Activated CD8-positive, alpha-beta memory T cell treated with anti-CD3 and anti-CD28 coated beads for 24 hours (primary cell): ENCODE data around the gene MEF2D.

Experiments
- DNase-seq: peaks from one replicate; pipeline ENCODE4 v3.0.0-alpha.2; 2020

Gene MEF2D

GRCh38 chr1:156485984-156486383, 14.6 kb downstream of the MEF2D start:
- DNase-seq = no peak

- no peak for DNase-seq
Observed at GRCh38 chr1:156484480-156485058, 16.0 kb downstream of the MEF2D start.

GRCh38 chr1:156483397-156483796, 17.2 kb downstream of the MEF2D start:
- DNase-seq = no peak

DNA sequence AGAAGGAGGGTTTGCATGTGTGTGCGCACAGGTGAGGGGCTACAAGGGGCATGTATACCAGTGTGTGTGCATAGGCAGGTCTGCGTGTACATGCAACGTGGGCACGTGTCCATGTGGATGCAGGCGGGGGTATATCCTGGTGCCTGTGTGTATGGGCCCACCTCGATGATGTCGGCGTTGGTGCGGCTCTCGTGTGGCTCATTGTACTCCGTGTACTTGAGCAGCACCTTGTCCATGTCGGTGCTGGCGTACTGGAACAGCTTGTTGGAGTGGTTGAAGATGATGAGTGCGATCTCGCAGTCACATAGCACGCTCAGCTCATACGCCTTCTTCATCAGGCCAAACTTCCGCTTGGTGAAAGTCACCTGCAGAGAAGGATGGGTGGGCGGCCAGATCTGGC, 18.3 kb downstream of the MEF2D start:
- DNase-seq = no peak

DNA sequence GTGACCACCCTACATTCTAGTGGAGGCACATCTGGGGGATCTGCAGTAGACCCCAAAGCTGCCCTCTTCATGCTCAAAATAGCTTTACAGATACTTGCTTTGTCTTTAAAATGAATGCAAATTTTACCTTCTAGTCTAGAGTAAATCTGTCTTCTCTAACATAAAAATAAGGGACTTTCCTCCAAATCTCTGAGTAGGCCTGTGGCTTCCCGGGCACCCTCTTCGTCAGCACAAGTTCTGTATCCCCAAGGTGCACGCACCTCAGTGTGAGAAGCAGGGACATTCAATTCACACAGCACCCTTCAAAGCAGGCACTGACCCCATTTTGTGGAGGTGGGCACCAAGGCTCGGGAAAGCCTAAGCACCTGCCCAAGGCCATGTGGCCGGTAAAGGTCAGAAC, 19.0 kb downstream of the MEF2D start:
- no peak for DNase-seq

DNA sequence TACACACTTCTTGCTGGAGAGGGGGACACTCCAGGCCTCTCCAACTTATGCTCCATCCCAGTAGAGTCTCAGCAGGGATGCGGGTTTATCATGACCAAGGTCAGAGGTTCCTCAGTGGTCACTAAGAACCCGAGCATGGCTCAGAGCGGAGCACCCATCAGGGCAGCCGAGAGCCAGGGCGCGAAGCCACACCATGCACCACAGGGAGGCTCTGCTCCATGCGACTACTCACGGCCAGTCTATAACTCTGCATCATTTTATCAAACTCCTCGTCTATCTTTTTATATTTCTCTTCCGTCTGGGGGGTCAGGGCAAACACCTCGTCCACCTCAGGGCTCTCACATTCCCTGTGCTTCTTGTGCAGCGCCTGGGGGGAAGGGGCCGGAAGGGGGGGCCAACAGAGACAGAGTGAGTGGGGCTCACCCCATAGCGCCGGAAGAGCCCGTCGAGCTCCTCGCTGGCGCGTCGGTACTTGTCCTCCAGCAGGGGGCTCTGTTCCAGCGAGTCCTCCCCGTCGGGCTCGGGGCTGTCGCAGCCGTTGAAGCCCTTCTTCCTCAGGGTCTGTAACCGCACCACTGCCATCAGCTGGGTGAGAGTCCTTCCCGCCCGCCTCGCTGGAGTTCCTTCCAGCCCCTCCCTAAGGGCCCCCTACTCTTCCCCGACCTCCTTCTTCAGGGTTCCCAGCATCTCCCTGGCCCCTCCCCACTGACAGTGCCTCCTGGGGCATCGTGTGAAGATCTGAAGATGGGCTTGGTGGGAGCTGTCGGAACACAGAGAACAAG, 20.0 kb downstream of the MEF2D start:
- DNase-seq = peak; percentile 90

GRCh38 chr1:156480016-156480370, 20.6 kb downstream of the MEF2D start:
- DNase-seq = no peak

GRCh38 chr1:156479093-156480015, 21.2 kb downstream of the MEF2D start:
- no peak for DNase-seq

DNA sequence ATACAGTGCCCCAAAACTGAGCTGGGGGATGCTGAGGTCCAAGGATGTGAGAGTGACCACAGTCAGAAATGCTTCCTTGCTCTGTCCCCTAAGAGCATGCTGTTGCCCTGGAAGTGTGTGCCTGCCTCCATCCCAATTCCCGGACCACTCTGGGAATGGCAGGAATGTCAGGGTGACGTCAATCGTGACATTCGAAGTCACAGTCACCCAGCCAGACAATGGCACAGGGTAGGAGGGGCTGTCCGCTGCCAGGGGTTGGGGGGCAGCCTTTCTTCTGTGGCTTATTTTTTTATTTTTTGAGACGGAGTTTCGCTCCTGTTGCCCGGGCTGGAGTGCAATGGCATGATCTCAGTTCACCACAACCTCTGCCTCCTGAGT, 22.3 kb downstream of the MEF2D start:
- DNase-seq = no peak

- DNase-seq = no peak
Observed at GRCh38 chr1:156477526-156478249, 22.9 kb downstream of the MEF2D start.

DNA sequence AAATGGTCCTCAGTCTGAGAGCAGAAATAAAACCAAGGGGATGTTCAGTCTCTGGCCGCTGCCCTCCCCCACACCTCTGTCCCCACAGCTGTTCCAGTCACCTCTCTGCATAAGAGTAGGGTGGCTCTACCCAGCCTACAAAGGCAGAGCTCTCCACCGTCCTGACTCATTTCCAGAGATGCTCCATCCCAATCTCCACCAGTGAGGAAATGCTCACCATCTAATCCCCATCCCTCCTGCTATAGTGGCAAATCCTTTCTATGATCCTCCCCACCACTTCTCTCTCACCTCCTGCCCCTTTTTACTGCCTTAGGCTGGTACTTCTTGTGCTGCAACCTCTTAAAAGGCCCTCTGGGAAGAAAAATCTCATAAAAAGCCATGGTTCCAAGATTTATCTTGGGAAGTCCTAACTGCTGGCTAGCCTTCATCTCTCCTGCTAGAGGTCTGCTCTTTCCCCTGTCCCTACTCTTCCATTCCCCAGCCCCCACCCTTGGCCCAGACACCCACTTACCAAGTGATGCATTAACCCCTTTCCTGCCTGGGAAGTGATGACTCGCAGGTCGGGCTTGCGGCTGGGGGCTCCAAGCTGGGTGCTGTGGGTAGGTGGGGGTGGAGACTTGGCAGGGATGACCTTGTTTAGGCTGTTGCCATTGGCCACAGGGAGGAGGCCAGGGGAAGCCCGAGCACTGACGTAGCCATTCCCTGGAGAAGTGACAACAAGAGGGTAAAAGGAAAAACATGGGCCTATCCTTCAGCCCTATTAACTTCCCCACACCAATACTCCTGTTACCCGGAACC, 23.9 kb downstream of the MEF2D start:
- no peak for DNase-seq

DNA sequence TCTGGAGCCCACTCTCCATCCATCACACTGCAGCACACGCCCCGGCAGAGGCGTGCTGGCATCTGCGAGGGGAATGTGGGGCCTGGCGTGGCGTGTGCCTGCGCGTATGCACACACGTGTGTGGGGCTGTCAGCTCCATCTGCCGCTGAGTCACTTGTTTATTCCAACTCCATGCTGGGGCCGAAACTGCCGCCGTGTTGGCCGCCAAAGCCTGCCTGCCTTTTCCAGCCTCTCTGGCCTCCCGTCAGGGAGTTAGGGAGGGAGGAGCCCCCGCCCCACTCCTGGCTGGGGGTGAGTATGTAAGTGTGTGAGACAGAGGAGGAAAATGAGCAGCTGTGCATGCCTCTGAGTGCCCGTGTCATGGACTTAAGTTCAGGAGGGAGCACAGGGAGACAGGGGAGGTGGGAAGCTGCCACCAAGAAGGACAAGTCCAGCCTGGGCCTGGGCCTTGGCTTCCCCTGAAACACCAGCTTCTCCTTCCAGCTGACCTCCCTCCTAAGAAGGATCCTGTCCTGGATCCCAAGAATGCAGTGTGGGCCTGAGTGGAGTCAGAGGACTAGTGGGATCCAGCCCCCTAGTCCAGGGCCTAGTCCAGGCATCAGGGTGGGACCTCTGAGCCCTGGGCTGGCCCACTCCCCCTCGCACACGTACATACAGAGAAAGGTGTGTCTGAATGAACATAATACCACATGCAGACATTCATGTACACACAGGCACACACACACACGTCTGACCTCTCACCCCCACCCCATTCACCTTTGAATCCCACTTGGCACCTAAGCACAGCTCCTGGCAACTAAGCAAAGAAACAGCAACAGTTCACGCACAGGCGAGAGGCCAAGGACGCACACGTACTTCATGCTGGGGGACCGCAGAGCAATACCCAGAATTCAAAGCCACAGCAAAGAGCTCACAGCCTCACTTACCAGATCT, 24.7 kb downstream of the MEF2D start:
- no peak for DNase-seq

- DNase-seq = no peak
Observed at GRCh38 chr1:156474966-156475365, 25.6 kb downstream of the MEF2D start.

DNA sequence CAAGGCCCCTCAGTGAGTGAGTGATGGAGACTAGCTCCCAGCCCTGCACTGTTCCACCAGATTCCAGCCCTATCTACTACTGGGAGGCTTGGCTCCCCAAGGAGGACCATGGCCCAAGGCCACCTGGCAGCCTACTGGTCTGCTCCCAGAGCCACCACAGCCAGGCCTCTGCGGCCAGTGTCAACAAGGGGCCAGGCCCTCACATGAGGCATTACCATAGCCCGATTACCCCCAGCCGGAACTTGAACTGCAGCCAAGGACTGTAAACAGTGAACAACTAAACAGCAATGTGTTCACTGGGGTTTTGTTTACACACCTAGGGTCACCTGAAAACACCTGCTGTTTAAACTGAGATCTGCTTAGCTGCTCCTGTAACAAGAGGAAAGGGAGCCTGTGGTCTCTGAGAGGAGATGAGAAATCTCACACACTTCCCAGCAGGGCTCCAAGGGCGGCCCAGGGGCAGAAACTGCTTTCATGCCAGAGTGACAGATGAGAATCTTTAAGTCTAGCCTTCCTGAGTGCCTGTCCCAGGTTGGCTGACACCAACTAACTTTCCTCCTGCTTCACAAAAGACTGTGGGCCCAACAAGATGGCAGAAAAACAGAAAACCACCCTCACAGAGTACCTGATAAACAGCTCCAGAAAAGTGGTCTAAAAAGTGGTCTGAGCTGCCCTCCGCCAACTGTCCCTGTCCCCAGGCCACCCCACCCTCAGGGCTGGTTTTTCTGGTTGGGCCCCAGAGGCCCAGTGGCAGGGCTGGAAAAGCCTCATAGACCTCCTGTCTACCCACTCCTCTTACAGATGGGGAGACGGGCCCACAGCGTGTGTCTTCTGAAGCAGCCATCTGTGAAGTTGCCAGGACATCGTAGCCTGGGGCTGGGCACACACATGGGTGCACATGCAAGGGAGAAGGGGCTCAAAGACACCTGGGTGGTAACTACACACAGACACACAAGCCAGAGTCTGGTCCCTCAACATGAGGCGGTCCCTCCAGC, 28.8 kb downstream of the MEF2D start:
- DNase-seq = no peak

DNA sequence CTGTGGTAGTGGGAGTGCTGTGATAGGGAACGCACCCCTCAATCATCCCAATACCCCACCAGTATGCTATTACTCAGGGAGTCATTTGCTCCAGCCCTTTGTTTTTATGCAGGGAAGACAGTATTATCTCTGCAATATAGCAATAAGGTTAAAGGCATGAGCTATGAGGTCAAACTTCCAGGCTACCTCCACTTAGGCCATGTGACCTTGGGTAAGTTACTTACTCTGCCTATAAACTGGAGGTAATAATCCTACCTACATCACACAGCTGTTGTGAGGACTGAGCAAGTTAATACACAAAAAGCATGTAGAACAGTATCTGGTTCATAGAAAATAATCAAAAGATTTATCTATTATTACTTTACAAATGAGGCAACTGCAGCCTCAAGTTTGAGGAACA, 30.1 kb downstream of the MEF2D start:
- DNase-seq = no peak

GRCh38 chr1:156468693-156469345, 31.8 kb downstream of the MEF2D start:
- DNase-seq = no peak

DNA sequence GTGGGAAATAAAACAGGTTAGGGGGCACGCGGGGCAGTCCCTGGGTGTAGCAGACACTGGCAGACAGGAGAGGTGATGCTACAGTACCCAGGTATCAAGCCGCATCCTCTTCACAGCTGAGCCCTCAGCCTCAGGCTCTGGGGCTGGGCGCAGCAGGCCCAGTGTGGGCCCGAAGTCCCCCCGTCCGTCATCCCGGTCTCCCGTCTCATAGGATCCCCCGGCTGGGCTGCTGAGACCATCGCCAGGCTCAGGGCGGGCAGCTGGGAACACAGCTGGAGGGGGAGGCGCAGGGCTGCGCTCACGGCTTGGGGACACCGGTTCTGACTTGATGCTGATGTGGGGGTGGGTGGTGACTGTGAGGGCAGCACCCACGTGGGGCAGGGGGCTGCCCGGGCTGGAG, 32.7 kb downstream of the MEF2D start:
- DNase-seq = no peak

GRCh38 chr1:156467385-156467784, 33.2 kb downstream of the MEF2D start:
- DNase-seq = no peak

- DNase-seq = no peak
Observed at GRCh38 chr1:156465747-156466365, 34.7 kb downstream of the MEF2D start.
